Lung (tissue), 12 donors: Measurements from ENCODE around the gene IL1F10. TPM values are rescaled to one million over a fixed set of nuclear protein-coding genes. Genes with fewer than 3 reads are reported as not detected.

ENCODE experiments used
- ATAC-seq: fragments of 200-7000 bp; cut with Tn5 transposase; one replicate; pipeline ENCODE4 v1.9.1; 2020; ENCODE audit warnings: moderate number of reproducible peaks; ENCODE audit not compliant: insufficient read depth, low FRiP score
- DNase-seq, 3 donors: peaks; one replicate each; pipeline ENCODE4 v3.0.0-alpha.2; 2013 to 2017
- H3K27ac ChIP-seq, 2 donors: one replicate each; pipeline ENCODE4 v1.5.1; 2013; ENCODE audit warnings: mild to moderate bottlenecking in 2 of 2, moderate library complexity in 2 of 2, control low read depth in 1 of 2, inconsistent platforms in 1 of 2, low read depth in 1 of 2, low read length in 1 of 2
- H3K27me3 ChIP-seq, 3 donors: one replicate each; pipeline ENCODE4 v1.5.1; 2013; ENCODE audit warnings: low read length in 2 of 3; ENCODE audit not compliant: control insufficient read depth in 3 of 3, insufficient read depth in 3 of 3
- H3K36me3 ChIP-seq, 4 donors: one replicate each; pipeline ENCODE4 v1.5.1; 2013; ENCODE audit warnings: low read length in 4 of 4, mild to moderate bottlenecking in 1 of 4, moderate library complexity in 1 of 4; ENCODE audit not compliant: control insufficient read depth in 4 of 4, insufficient read depth in 4 of 4
- H3K4me1 ChIP-seq, 5 donors: one replicate each; pipeline ENCODE4 v1.5.1; 2013; ENCODE audit warnings: low read length in 5 of 5, mild to moderate bottlenecking in 2 of 5, moderate library complexity in 1 of 5; ENCODE audit not compliant: control insufficient read depth in 5 of 5, insufficient read depth in 5 of 5
- H3K4me3 ChIP-seq: one replicate; pipeline ENCODE4 v1.5.1; 2013; ENCODE audit warnings: mild to moderate bottlenecking, control low read depth, moderate library complexity
- H3K9ac ChIP-seq, 2 donors: one replicate each; pipeline ENCODE4 v1.5.1; 2013; ENCODE audit warnings: low read length in 2 of 2, control low read depth in 1 of 2; ENCODE audit not compliant: insufficient read depth in 1 of 2
- H3K9me3 ChIP-seq, 4 donors: one replicate each; pipeline ENCODE4 v1.5.1; 2013; ENCODE audit warnings: low read length in 3 of 4, mild to moderate bottlenecking in 1 of 4, moderate library complexity in 1 of 4; ENCODE audit not compliant: control insufficient read depth in 4 of 4, insufficient read depth in 3 of 4
- WGBS, 2 donors: extraction: QIAGEN DNeasy Blood & Tissue Kit; methylation state at CpG; one replicate each; pipeline ENCODE4 v1.1.7; 2013; 5-methylcytosine and 5-hydroxymethylcytosine counted together
- polyA plus RNA-seq, 2 donors: library from polyadenylated mRNA; stranded (reverse); fragments of 200-250 nt; gene quantifications; one replicate each; pipeline ENCODE4 v1.2.1, GENCODE V29; 2013
- total RNA-seq, 2 donors: library from RNA; depleted of rRNA in 1 of 2; stranded (reverse); fragments of >200 nt in 1 of 2; gene quantifications; one replicate each; pipeline ENCODE4 v1.2.1, GENCODE V29; 2014 to 2021
- TF ChIP-seq, protein P1 (sequence below): IDR thresholded peaks from 2 replicates; pipeline ENCODE4 v1.5.1; 2012; ENCODE audit warnings: mild to moderate bottlenecking; ENCODE audit errors: control extremely low read depth, extremely low read depth
- donor health status: control.
- donor health status: control.
- donor health status: Bipolar disorder and iron deficiency.
- donor health status: healthy.
- donor health status: DM: yes; HTN: yes; CAD: no.

The IL1F10 gene
- total and polyA plus RNA-seq, 4 donors, result not detected

DNA sequence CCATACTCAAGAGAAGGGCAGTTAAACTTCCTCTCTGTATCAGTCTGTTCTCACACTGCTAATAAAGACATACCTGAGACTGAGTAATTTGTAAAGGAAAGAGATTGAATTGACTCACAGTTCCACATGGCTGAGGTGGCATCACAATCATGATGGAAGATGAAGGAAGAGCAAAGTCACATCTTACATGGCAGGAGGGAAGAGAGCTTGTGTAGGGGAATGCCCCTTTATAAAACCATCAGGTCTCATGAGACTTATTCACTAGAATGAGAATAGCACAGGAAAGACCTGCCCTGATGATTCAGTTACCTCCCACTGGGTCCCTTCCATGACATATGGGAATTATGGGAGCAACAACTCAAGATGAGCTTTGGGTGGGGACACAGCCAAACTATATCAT, 13.7 kb upstream of the IL1F10 start:
- no peak overlapping the region for H3K9ac ChIP-seq
- peaks cover 0 to under 1% (median 0%) of the 10 kb centered on the region in 5 donors for H3K4me1 ChIP-seq
- TF ChIP-seq, protein P1, sequence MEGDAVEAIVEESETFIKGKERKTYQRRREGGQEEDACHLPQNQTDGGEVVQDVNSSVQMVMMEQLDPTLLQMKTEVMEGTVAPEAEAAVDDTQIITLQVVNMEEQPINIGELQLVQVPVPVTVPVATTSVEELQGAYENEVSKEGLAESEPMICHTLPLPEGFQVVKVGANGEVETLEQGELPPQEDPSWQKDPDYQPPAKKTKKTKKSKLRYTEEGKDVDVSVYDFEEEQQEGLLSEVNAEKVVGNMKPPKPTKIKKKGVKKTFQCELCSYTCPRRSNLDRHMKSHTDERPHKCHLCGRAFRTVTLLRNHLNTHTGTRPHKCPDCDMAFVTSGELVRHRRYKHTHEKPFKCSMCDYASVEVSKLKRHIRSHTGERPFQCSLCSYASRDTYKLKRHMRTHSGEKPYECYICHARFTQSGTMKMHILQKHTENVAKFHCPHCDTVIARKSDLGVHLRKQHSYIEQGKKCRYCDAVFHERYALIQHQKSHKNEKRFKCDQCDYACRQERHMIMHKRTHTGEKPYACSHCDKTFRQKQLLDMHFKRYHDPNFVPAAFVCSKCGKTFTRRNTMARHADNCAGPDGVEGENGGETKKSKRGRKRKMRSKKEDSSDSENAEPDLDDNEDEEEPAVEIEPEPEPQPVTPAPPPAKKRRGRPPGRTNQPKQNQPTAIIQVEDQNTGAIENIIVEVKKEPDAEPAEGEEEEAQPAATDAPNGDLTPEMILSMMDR, result no peak
- H3K9me3 ChIP-seq, result peaks cover 0 to 10% (median 4%) of the 10 kb centered on the region in 4 donors
- DNase-seq (no peak), ATAC-seq (no peak)
- H3K36me3 ChIP-seq, result no peaks in the 10 kb centered on the region
- H3K4me3 ChIP-seq, result no peak overlapping the region
- H3K27me3 ChIP-seq, result no peaks in the 10 kb centered on the region
- H3K27ac ChIP-seq, result no peak overlapping the region

DNA sequence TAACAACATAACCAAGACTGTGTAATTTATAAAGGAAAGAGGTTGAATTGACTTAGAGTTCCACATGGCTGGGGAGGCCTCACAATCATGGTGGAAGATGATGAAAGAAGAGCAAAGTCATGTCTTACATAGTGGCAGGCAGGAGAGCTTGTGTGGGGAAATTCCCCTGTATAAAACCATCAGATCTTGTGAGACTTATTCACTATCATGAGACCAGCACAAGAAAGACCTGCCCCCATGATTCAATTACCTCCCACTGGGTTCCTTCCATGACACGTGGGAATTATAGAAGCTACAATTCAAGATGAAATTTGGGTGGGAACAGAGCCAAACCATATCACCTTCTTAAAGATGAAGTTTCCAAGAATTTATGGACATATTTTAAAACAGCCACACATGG, 11.2 kb upstream of the IL1F10 start:
- WGBS, 2 donors, result 65 to 82% methylated on average over 1 of the region's 1 CpG
- peaks cover 0 to 10% (median 4%) of the 10 kb centered on the region in 4 donors for H3K9me3 ChIP-seq
- H3K9ac ChIP-seq, result no peak overlapping the region
- DNase-seq, result no peak
- ATAC-seq, result no peak
- no peaks in the 10 kb centered on the region for H3K36me3 ChIP-seq
- no peak overlapping the region for H3K27ac ChIP-seq
- TF ChIP-seq, protein P1, result no peak
- H3K4me1 ChIP-seq, result peaks cover 0 to 9% (median 0%) of the 10 kb centered on the region in 5 donors
- H3K27me3 ChIP-seq, result peaks cover 0 to 3% (median 0%) of the 10 kb centered on the region in 3 donors
- no peak overlapping the region for H3K4me3 ChIP-seq

DNA sequence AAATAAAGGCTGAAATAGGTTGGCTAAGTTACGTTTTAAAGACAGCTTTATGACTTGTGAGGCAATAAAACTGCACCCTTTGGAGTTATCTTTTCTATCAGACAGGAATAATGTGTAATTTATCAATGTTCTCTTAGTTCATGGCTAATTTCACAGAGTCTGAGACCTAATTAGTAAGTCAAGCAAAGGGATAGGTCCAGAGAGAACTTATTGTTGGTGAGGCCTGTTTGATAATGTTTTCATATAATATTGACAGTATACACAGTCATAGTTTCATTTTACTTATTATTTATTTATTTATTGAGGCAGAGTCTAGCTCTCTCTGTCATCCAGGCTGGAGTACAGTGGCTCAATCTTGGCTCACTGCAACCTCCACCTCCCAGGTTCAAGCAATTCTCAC, 10.7 kb upstream of the IL1F10 start:
- peaks cover 0 to 4% (median 0%) of the 10 kb centered on the region in 3 donors for H3K27me3 ChIP-seq
- WGBS, 2 donors, result 77 to 78% methylated on average over 1 of the region's 1 CpG
- DNase-seq (no peak), ATAC-seq (no peak)
- TF ChIP-seq, protein P1, result no peak
- H3K9ac ChIP-seq, result no peak overlapping the region
- peaks cover 0 to 10% (median 4%) of the 10 kb centered on the region in 4 donors for H3K9me3 ChIP-seq
- no peak overlapping the region for H3K27ac ChIP-seq
- H3K4me1 ChIP-seq, result peaks cover 0 to 9% (median 0%) of the 10 kb centered on the region in 5 donors
- H3K36me3 ChIP-seq, result no peaks in the 10 kb centered on the region
- H3K4me3 ChIP-seq, result no peak overlapping the region

DNA sequence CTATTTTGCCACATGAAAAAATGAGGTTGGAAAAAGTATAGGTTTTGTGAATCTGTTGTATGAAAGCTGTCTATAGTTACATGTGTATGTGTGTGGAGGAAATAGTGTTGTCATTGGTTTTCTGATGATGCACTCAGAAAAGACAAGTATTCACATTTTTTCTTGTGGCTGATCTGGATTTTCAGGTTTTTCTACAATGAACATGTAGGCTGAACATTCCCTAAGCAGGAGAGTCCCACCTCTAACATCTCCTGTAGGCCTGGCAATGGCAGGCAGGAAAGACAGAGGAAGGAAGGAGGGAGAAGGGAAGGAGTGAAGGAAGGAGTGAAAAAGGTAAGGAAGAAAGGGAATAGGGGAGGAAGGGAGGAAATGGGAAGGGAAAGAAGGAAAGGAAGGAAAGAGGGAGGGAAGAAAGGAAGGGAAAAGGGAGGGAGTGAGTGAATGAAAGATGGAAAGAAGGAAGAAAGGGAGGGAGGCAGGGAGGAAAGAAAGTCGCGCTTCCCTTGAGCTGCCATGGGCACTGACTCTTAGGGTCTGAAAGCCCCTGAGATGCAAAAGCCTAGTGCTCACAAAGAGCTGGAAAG, 9.3 kb upstream of the IL1F10 start:
- Histone ChIP-seq H3K4me3 (no peak overlapping the region), H3K27me3 (peaks cover 0 to 4% (median 0%) of the 10 kb centered on the region in 3 donors), H3K27ac (no peak overlapping the region), H3K36me3 (no peaks in the 10 kb centered on the region), H3K9me3 (peaks cover 0 to 10% (median 4%) of the 10 kb centered on the region in 4 donors), H3K4me1 (peaks cover 0 to 9% (median 0%) of the 10 kb centered on the region in 5 donors), H3K9ac (no peak overlapping the region)
- WGBS, 2 donors, result 44 to 74% methylated on average over 2 of the region's 2 CpGs
- DNase-seq, result no peak
- TF ChIP-seq, protein P1, result no peak
- ATAC-seq, result no peak
